B cell (primary cell): ENCODE measurements around the gene GNA15. TPM values are rescaled to one million over a fixed set of nuclear protein-coding genes. Genes with fewer than 3 reads are reported as not detected.

ENCODE experiments used
- ATAC-seq: fragments of 200-7000 bp; cut with Tn5 transposase; one replicate; pipeline ENCODE4 v1.10.0; 2021; ENCODE audit warnings: low read depth, mild to moderate bottlenecking, moderate number of reproducible peaks, moderate library complexity
- CTCF ChIA-PET: fragments of 350-600 bp; sonication (Branson Sonifier 250); formaldehyde crosslinking; loops from one replicate; lab custom pipeline; 2021; ENCODE audit warnings: antibody characterized with exemption, inconsistent platforms; lab: Charles Lee
- POLR2A ChIA-PET: fragments of 350-600 bp; sonication (Branson Sonifier 250); formaldehyde crosslinking; loops from one replicate; lab custom pipeline; 2021; ENCODE audit warnings: antibody characterized with exemption; lab: Charles Lee
- DNase-seq: peaks from one replicate; pipeline ENCODE4 v3.0.0; 2013
- H2AFZ ChIP-seq: 2 replicates; pipeline ENCODE4 v1.6.1; 2012; ENCODE audit warnings: mild to moderate bottlenecking, low read depth, low read length; ENCODE audit not compliant: insufficient read depth, poor library complexity, severe bottlenecking
- H3K27ac ChIP-seq, 2 donors: 1 replicate in 1 of 2; 2 replicates in 1 of 2; pipeline ENCODE4 v1.5.1; 2012 to 2013; ENCODE audit warnings: low read length in 2 of 2, mild to moderate bottlenecking in 2 of 2, moderate library complexity in 1 of 2
- H3K27me3 ChIP-seq, 4 experiments: fragments of 200-600 bp in 1 of 4; sonication (generic) in 1 of 4; replicated peaks in 1 of 4; 1 replicate in 2 of 4; 2 replicates in 2 of 4; pipeline versions ENCODE4 v1.6.1 to v1.7.0; 2013 to 2016; ENCODE audit warnings: low read length in 3 of 4, mild to moderate bottlenecking in 2 of 4, mixed read lengths in 1 of 4, moderate library complexity in 1 of 4; ENCODE audit not compliant: insufficient read depth in 4 of 4, control insufficient read depth in 3 of 4; ENCODE audit errors: control extremely low read depth in 1 of 4
- H3K36me3 ChIP-seq, 2 experiments: replicated peaks in 1 of 2; 1 replicate in 1 of 2; 2 replicates in 1 of 2; pipeline versions ENCODE4 v1.6.1 to v1.7.1; 2013; ENCODE audit warnings: low read length in 1 of 2; ENCODE audit not compliant: insufficient read depth in 2 of 2, control insufficient read depth in 1 of 2; ENCODE audit errors: control extremely low read depth in 1 of 2, extremely low read depth in 1 of 2
- H3K4me1 ChIP-seq, 2 donors: fragments of 200-600 bp in 1 of 2; sonication (generic) in 1 of 2; 1 replicate in 1 of 2; 2 replicates in 1 of 2; pipeline versions ENCODE4 v1.5.1 to v1.6.1; 2013 to 2017; ENCODE audit warnings: low read length in 2 of 2; ENCODE audit not compliant: control insufficient read depth in 2 of 2, insufficient read depth in 2 of 2
- H3K4me2 ChIP-seq: replicated peaks from 2 replicates; pipeline ENCODE3; 2012; ENCODE audit warnings: mild to moderate bottlenecking, low read depth, low read length; ENCODE audit not compliant: poor library complexity, severe bottlenecking
- H3K4me3 ChIP-seq, 5 experiments: fragments of 200-600 bp in 1 of 5; sonication (generic) in 1 of 5; 1 replicate in 3 of 5; 2 replicates in 2 of 5; pipeline versions ENCODE4 v1.5.1 to v1.7.0; 2011 to 2016; ENCODE audit warnings: low read length in 4 of 5, mild to moderate bottlenecking in 4 of 5, low read depth in 2 of 5, control low read depth in 1 of 5, moderate library complexity in 1 of 5; ENCODE audit not compliant: insufficient read depth in 1 of 5; ENCODE audit errors: control extremely low read depth in 1 of 5, extremely low read depth in 1 of 5
- H3K79me2 ChIP-seq: fragments of 200-600 bp; sonication (generic); one replicate; pipeline ENCODE4 v1.6.0; 2016; ENCODE audit warnings: low read length; ENCODE audit not compliant: control insufficient read depth, insufficient read depth
- H3K9ac ChIP-seq: fragments of 200-600 bp; sonication (generic); 2 replicates; pipeline ENCODE4 v1.6.1; 2017; ENCODE audit warnings: mild to moderate bottlenecking, low read length, moderate library complexity
- H3K9me3 ChIP-seq, 3 donors: one replicate each; pipeline versions ENCODE4 v1.6.1 to v1.7.1; 2013; ENCODE audit warnings: low read length in 2 of 3; ENCODE audit not compliant: control insufficient read depth in 2 of 3, insufficient read depth in 1 of 3; ENCODE audit errors: control extremely low read depth in 1 of 3
- H4K20me1 ChIP-seq: 2 replicates; pipeline ENCODE4 v1.6.0; 2012; ENCODE audit warnings: mild to moderate bottlenecking, low read length; ENCODE audit not compliant: insufficient read depth, control insufficient read depth, poor library complexity, severe bottlenecking
- H3K27ac Mint-ChIP-seq: one replicate; pipeline ENCODE4 v1.8.0; 2021; ENCODE audit warnings: mixed read lengths
- H3K27me3 Mint-ChIP-seq: one replicate; pipeline ENCODE4 v1.8.0; 2021; ENCODE audit warnings: mixed read lengths
- H3K4me1 Mint-ChIP-seq: one replicate; pipeline ENCODE4 v1.8.0; 2021; ENCODE audit warnings: mixed read lengths
- H3K4me3 Mint-ChIP-seq: one replicate; pipeline ENCODE4 v1.8.0; 2021; ENCODE audit warnings: mixed read lengths
- H3K9me3 Mint-ChIP-seq: one replicate; pipeline ENCODE4 v1.8.0; 2022; ENCODE audit warnings: mixed read lengths; ENCODE audit not compliant: insufficient read depth
- EZH2 ChIP-seq: IDR thresholded peaks from 2 replicates; pipeline ENCODE4 v1.6.1; 2012; ENCODE audit warnings: borderline replicate concordance, low read depth, mild to moderate bottlenecking, moderate library complexity, low read length; ENCODE audit not compliant: insufficient read depth, poor library complexity, severe bottlenecking
- WGBS: methylation state at CpG from one replicate; pipeline ENCODE4 v1.1.5; 2013; ENCODE audit warnings: missing lambda C conversion rate; ENCODE audit not compliant: insufficient coverage; 5-methylcytosine and 5-hydroxymethylcytosine counted together
- intact Hi-C: fragments of 100-400 bp; cut with micrococcal nuclease; formaldehyde crosslinking; loops from one replicate; pipeline ENCODE4 v1.10.0; 2022
- polyA plus RNA-seq: library from polyadenylated mRNA; depleted of rRNA; stranded (reverse); fragments of >200 nt; gene quantifications from 2 replicates; pipeline ENCODE4 v1.2.3, GENCODE V29; 2012
- total RNA-seq, 2 donors: library from RNA; stranded (reverse); fragments of 120-200 nt in 1 of 2; gene quantifications; 1 replicate in 1 of 2; 2 replicates in 1 of 2; pipeline versions ENCODE4 v1.2.3 to v1.2.4, GENCODE V29; 2013 to 2022
- TF ChIP-seq, protein P1 (sequence below): fragments of 200-600 bp; IDR thresholded peaks from one replicate; pipeline ENCODE4 v1.8.0; 2022; ENCODE audit warnings: antibody characterized with exemption, mild to moderate bottlenecking

The GNA15 gene
- total and polyA plus RNA-seq, 2 donors (not counting 1 experiment from before 2014, with no cell fraction given), result 0.37 to 0.52 TPM

DNA sequence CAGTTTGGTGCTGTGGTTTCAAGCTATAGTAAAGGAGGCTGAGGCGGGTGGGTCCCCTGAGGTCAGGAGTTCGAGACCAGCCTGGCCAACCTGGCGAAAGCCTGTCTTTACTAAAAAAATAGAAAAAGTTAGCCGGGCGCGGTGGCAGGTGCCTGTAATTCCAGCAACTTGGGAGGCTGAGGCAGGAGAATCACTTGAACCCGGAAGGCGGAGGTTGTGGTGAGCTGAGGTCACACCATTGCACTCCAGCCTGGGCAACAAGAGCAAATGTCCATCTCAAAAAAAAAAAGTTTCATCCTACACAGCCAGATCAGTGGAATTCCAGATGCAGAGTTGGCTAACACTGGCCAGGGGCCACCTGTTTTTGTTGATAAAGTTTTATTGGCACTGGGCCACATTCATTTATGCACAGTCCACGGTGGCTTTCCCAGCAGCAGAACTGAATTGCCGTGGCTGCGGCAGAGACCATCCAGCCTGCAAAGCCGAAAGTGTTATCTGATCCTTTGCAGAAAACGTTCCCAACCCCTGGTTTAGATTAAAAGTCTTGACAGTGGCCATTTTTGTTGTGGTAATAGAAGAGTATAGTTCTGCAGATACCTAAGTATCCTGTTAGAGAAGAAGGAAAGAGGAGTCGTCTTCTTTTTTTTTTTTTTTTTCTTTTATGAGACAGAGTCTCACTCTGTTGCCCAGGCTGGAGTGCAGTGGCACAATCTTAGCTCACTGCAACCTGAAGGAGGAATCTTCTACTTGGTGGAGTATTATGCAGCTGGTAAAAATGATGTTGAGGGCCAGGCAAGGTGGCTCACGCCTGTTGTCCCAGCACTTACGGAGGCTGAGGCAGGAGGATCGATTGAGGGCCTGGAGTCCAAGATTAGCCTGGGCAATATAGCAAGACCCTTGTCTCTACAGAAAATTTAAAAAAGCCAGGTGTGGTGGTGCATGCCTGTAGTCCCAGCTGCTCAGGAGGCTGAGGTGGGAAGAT is 58.6 kb downstream of the GNA15 start:
- Histone ChIP-seq H3K79me2 (peaks cover 46% of the 10 kb centered on the region), H3K9me3 (peaks cover 0 to 11% (median 0%) of the 10 kb centered on the region in 3 donors), H3K4me3 (no peak overlapping the region), H3K27ac (no peak overlapping the region), H3K27me3 (no peaks in the 10 kb centered on the region), H2AFZ (no peak overlapping the region), H3K36me3 (peaks cover 0 to 27% of the 10 kb centered on the region in 2 experiments), H3K4me2 (no peak overlapping the region), H3K4me1 (peaks cover 0 to 10% of the 10 kb centered on the region in 2 donors), H4K20me1 (peaks cover 46% of the 10 kb centered on the region), H3K9ac (no peak overlapping the region)
- DNase-seq (no peak), ATAC-seq (no peak)
- WGBS, result 89% methylated on average over 16 of the region's 17 CpGs
- Mint-ChIP-seq H3K27ac (no peak overlapping the region), H3K4me3 (no peak overlapping the region), H3K27me3 (no peaks in the 10 kb centered on the region), H3K4me1 (peaks cover 8% of the 10 kb centered on the region), H3K9me3 (no peaks in the 10 kb centered on the region)
- CTCF ChIA-PET, result no interaction called here
- POLR2A ChIA-PET, result interaction anchor here (0.6 kb wide), 1 partner anchor 194 kb away, joined by 5 read pairs; no protein-coding TSS in a partner anchor
- intact Hi-C loops, result no loop called here
- TF ChIP-seq, protein P1, sequence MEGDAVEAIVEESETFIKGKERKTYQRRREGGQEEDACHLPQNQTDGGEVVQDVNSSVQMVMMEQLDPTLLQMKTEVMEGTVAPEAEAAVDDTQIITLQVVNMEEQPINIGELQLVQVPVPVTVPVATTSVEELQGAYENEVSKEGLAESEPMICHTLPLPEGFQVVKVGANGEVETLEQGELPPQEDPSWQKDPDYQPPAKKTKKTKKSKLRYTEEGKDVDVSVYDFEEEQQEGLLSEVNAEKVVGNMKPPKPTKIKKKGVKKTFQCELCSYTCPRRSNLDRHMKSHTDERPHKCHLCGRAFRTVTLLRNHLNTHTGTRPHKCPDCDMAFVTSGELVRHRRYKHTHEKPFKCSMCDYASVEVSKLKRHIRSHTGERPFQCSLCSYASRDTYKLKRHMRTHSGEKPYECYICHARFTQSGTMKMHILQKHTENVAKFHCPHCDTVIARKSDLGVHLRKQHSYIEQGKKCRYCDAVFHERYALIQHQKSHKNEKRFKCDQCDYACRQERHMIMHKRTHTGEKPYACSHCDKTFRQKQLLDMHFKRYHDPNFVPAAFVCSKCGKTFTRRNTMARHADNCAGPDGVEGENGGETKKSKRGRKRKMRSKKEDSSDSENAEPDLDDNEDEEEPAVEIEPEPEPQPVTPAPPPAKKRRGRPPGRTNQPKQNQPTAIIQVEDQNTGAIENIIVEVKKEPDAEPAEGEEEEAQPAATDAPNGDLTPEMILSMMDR, result no peak
- TF ChIP-seq EZH2, result no peak
